ENCODE measurements around the gene CADM1.
A peak's percentile ranks its signal among the peaks of the same experiment; 100 is the strongest.

Gene CADM1

GRCh38 chr11:115503083-115503885 is 931 bp downstream of the CADM1 start:
- no peaks in the 10 kb centered on the region for H3K36me3 ChIP-seq (ENCODE audit: control insufficient read depth, insufficient read depth, low read length)
- H3K27me3 ChIP-seq (ENCODE audit: control insufficient read depth, insufficient read depth, low read length), result no peaks in the 10 kb centered on the region
- H3K4me1 ChIP-seq (ENCODE audit: control insufficient read depth, insufficient read depth, low read length), result no peaks in the 10 kb centered on the region
- H3K4me3 ChIP-seq (ENCODE audit: low read length), result peak overlapping the region; percentile 79
- H3K27ac ChIP-seq (ENCODE audit: low read depth, low read length), result no peak overlapping the region
- no peak overlapping the region for H3K9ac ChIP-seq (ENCODE audit: low read length)

GRCh38 chr11:115502636-115503082 is 1.6 kb downstream of the CADM1 start:
- Histone ChIP-seq H3K9ac (ENCODE audit: low read length) (no peak overlapping the region), H3K27me3 (ENCODE audit: control insufficient read depth, insufficient read depth, low read length) (no peaks in the 10 kb centered on the region), H3K27ac (ENCODE audit: low read depth, low read length) (no peak overlapping the region), H3K4me3 (ENCODE audit: low read length) (peak overlapping the region; percentile 79), H3K4me1 (ENCODE audit: control insufficient read depth, insufficient read depth, low read length) (no peaks in the 10 kb centered on the region), H3K36me3 (ENCODE audit: control insufficient read depth, insufficient read depth, low read length) (no peaks in the 10 kb centered on the region)

- no peaks in the 10 kb centered on the region for H3K4me1 ChIP-seq (ENCODE audit: control insufficient read depth, insufficient read depth, low read length)
- peak overlapping the region; percentile 79 for H3K4me3 ChIP-seq (ENCODE audit: low read length)
- H3K27me3 ChIP-seq (ENCODE audit: control insufficient read depth, insufficient read depth, low read length), result no peaks in the 10 kb centered on the region
- no peak overlapping the region for H3K27ac ChIP-seq (ENCODE audit: low read depth, low read length)
- H3K36me3 ChIP-seq (ENCODE audit: control insufficient read depth, insufficient read depth, low read length), result no peaks in the 10 kb centered on the region
- no peak overlapping the region for H3K9ac ChIP-seq (ENCODE audit: low read length)
These were observed 2.2 kb downstream of the CADM1 start for GRCh38 chr11:115501893-115502589.

GRCh38 chr11:115501502-115501892 is 2.7 kb downstream of the CADM1 start:
- Histone ChIP-seq H3K4me3 (ENCODE audit: low read length) (no peak overlapping the region), H3K27me3 (ENCODE audit: control insufficient read depth, insufficient read depth, low read length) (no peaks in the 10 kb centered on the region), H3K4me1 (ENCODE audit: control insufficient read depth, insufficient read depth, low read length) (no peaks in the 10 kb centered on the region), H3K9ac (ENCODE audit: low read length) (no peak overlapping the region), H3K36me3 (ENCODE audit: control insufficient read depth, insufficient read depth, low read length) (no peaks in the 10 kb centered on the region), H3K27ac (ENCODE audit: low read depth, low read length) (no peak overlapping the region)

- H3K9ac ChIP-seq (ENCODE audit: low read length), result no peak overlapping the region
- no peak overlapping the region for H3K4me3 ChIP-seq (ENCODE audit: low read length)
- H3K27ac ChIP-seq (ENCODE audit: low read depth, low read length), result no peak overlapping the region
These were observed 3.4 kb downstream of the CADM1 start for GRCh38 chr11:115500547-115501501.

GRCh38 chr11:115499891-115500290 is 4.3 kb downstream of the CADM1 start:
- Histone ChIP-seq H3K27ac (ENCODE audit: low read depth, low read length) (no peak overlapping the region), H3K27me3 (ENCODE audit: control insufficient read depth, insufficient read depth, low read length) (no peaks in the 10 kb centered on the region), H3K4me3 (ENCODE audit: low read length) (no peak overlapping the region), H3K4me1 (ENCODE audit: control insufficient read depth, insufficient read depth, low read length) (no peaks in the 10 kb centered on the region), H3K36me3 (ENCODE audit: control insufficient read depth, insufficient read depth, low read length) (no peaks in the 10 kb centered on the region), H3K9ac (ENCODE audit: low read length) (no peak overlapping the region)

More at GRCh38 chr11:115500547-115501501, 3.4 kb downstream of the CADM1 start:
- H3K4me1 ChIP-seq (ENCODE audit: control insufficient read depth, insufficient read depth, low read length), result no peaks in the 10 kb centered on the region
- H3K36me3 ChIP-seq (ENCODE audit: control insufficient read depth, insufficient read depth, low read length), result no peaks in the 10 kb centered on the region
- H3K27me3 ChIP-seq (ENCODE audit: control insufficient read depth, insufficient read depth, low read length), result no peaks in the 10 kb centered on the region

- no peak overlapping the region for H3K27ac ChIP-seq (ENCODE audit: low read depth, low read length)
- H3K36me3 ChIP-seq (ENCODE audit: control insufficient read depth, insufficient read depth, low read length), result no peaks in the 10 kb centered on the region
- H3K9ac ChIP-seq (ENCODE audit: low read length), result no peak overlapping the region
- no peaks in the 10 kb centered on the region for H3K27me3 ChIP-seq (ENCODE audit: control insufficient read depth, insufficient read depth, low read length)
- no peak overlapping the region for H3K4me3 ChIP-seq (ENCODE audit: low read length)
- H3K4me1 ChIP-seq (ENCODE audit: control insufficient read depth, insufficient read depth, low read length), result no peaks in the 10 kb centered on the region
These were observed 4.9 kb downstream of the CADM1 start for GRCh38 chr11:115499241-115499799.

- Histone ChIP-seq H3K4me3 (ENCODE audit: low read length) (no peak overlapping the region), H3K27me3 (ENCODE audit: control insufficient read depth, insufficient read depth, low read length) (no peaks in the 10 kb centered on the region), H3K27ac (ENCODE audit: low read depth, low read length) (no peak overlapping the region), H3K9ac (ENCODE audit: low read length) (no peak overlapping the region), H3K4me1 (ENCODE audit: control insufficient read depth, insufficient read depth, low read length) (no peaks in the 10 kb centered on the region), H3K36me3 (ENCODE audit: control insufficient read depth, insufficient read depth, low read length) (no peaks in the 10 kb centered on the region)
These were observed 5.9 kb downstream of the CADM1 start for GRCh38 chr11:115498354-115498753.

GRCh38 chr11:115497303-115497702 is 6.9 kb downstream of the CADM1 start:
- H3K27ac ChIP-seq (ENCODE audit: low read depth, low read length), result no peak overlapping the region
- no peak overlapping the region for H3K9ac ChIP-seq (ENCODE audit: low read length)
- H3K4me1 ChIP-seq (ENCODE audit: control insufficient read depth, insufficient read depth, low read length), result no peaks in the 10 kb centered on the region
- no peak overlapping the region for H3K4me3 ChIP-seq (ENCODE audit: low read length)
- H3K36me3 ChIP-seq (ENCODE audit: control insufficient read depth, insufficient read depth, low read length), result no peaks in the 10 kb centered on the region
- H3K27me3 ChIP-seq (ENCODE audit: control insufficient read depth, insufficient read depth, low read length), result no peaks in the 10 kb centered on the region

- H3K4me1 ChIP-seq (ENCODE audit: control insufficient read depth, insufficient read depth, low read length), result no peaks in the 10 kb centered on the region
- no peak overlapping the region for H3K9ac ChIP-seq (ENCODE audit: low read length)
- no peaks in the 10 kb centered on the region for H3K27me3 ChIP-seq (ENCODE audit: control insufficient read depth, insufficient read depth, low read length)
- no peak overlapping the region for H3K27ac ChIP-seq (ENCODE audit: low read depth, low read length)
- H3K4me3 ChIP-seq (ENCODE audit: low read length), result no peak overlapping the region
- H3K36me3 ChIP-seq (ENCODE audit: control insufficient read depth, insufficient read depth, low read length), result no peaks in the 10 kb centered on the region
These were observed 7.3 kb downstream of the CADM1 start for GRCh38 chr11:115496892-115497291.

GRCh38 chr11:115493905-115494304 is 10.3 kb downstream of the CADM1 start:
- no peaks in the 10 kb centered on the region for H3K27me3 ChIP-seq (ENCODE audit: control insufficient read depth, insufficient read depth, low read length)
- H3K36me3 ChIP-seq (ENCODE audit: control insufficient read depth, insufficient read depth, low read length), result no peaks in the 10 kb centered on the region
- no peak overlapping the region for H3K4me3 ChIP-seq (ENCODE audit: low read length)
- no peak overlapping the region for H3K27ac ChIP-seq (ENCODE audit: low read depth, low read length)
- no peaks in the 10 kb centered on the region for H3K4me1 ChIP-seq (ENCODE audit: control insufficient read depth, insufficient read depth, low read length)
- no peak overlapping the region for H3K9ac ChIP-seq (ENCODE audit: low read length)

GRCh38 chr11:115493488-115493887 is 10.7 kb downstream of the CADM1 start:
- no peaks in the 10 kb centered on the region for H3K36me3 ChIP-seq (ENCODE audit: control insufficient read depth, insufficient read depth, low read length)
- H3K4me1 ChIP-seq (ENCODE audit: control insufficient read depth, insufficient read depth, low read length), result no peaks in the 10 kb centered on the region
- H3K27me3 ChIP-seq (ENCODE audit: control insufficient read depth, insufficient read depth, low read length), result no peaks in the 10 kb centered on the region
- H3K9ac ChIP-seq (ENCODE audit: low read length), result no peak overlapping the region
- no peak overlapping the region for H3K4me3 ChIP-seq (ENCODE audit: low read length)
- H3K27ac ChIP-seq (ENCODE audit: low read depth, low read length), result no peak overlapping the region

Measured in rectal smooth muscle tissue (tissue), 1 donor.